HepG2 (cell line): ENCODE measurements around the gene IGF2BP3. TPM values are rescaled to one million over a fixed set of nuclear protein-coding genes. Genes with fewer than 3 reads are reported as not detected.

Experiments
- AHDC1 ChIP-seq: sonication (generic); formaldehyde crosslinking; IDR thresholded peaks from 2 replicates; pipeline ENCODE4 v1.5.1; 2020; ENCODE audit warnings: mild to moderate bottlenecking, missing genetic modification reagents, borderline replicate concordance
- EHMT2 ChIP-seq: fragments of 200-600 bp; sonication (generic); IDR thresholded peaks from 2 replicates; pipeline ENCODE4 v1.7.0; 2017; ENCODE audit warnings: antibody characterized with exemption, low read depth, low read length, borderline replicate concordance
- EZH2 ChIP-seq: conservative IDR thresholded peaks from 2 replicates; pipeline ENCODE4 v1.6.1; 2012; ENCODE audit warnings: mild to moderate bottlenecking, low read depth, low read length, moderate library complexity
- FOXJ3 ChIP-seq: sonication (generic); formaldehyde crosslinking; IDR thresholded peaks from 2 replicates; pipeline ENCODE4 v1.4.0; 2020; ENCODE audit warnings: missing genetic modification reagents, mild to moderate bottlenecking, borderline replicate concordance
- HOXA5 ChIP-seq: sonication (generic); formaldehyde crosslinking; IDR thresholded peaks from 2 replicates; pipeline ENCODE4 v1.4.0; 2020; ENCODE audit warnings: missing genetic modification reagents
- JUN ChIP-seq: sonication (generic); formaldehyde crosslinking; IDR thresholded peaks from 2 replicates; pipeline ENCODE4 v1.4.0; 2020; ENCODE audit warnings: mild to moderate bottlenecking, missing genetic modification reagents
- NRL ChIP-seq: sonication (generic); formaldehyde crosslinking; IDR thresholded peaks from 2 replicates; pipeline ENCODE4 v1.5.0; 2020; ENCODE audit warnings: missing genetic modification reagents, mild to moderate bottlenecking, moderate library complexity, borderline replicate concordance
- PCBP1 ChIP-seq: fragments of 200-400 bp; formaldehyde crosslinking; IDR thresholded peaks from 2 replicates; pipeline ENCODE4 v1.6.1; 2017; ENCODE audit warnings: mild to moderate bottlenecking, low read depth, low read length, borderline replicate concordance
- PLRG1 ChIP-seq: fragments of 450-650 bp; conservative IDR thresholded peaks from 2 replicates; pipeline ENCODE4 v1.6.1; 2016
- ZBTB38 ChIP-seq: sonication (generic); formaldehyde crosslinking; IDR thresholded peaks from 2 replicates; pipeline ENCODE4 v1.5.1; 2020; ENCODE audit warnings: mild to moderate bottlenecking, missing genetic modification reagents
- ZMAT3 ChIP-seq: sonication (generic); formaldehyde crosslinking; conservative IDR thresholded peaks from 2 replicates; pipeline ENCODE4 v1.7.0; 2021; ENCODE audit warnings: missing genetic modification reagents
- ZNF274 ChIP-seq: sonication (generic); formaldehyde crosslinking; IDR thresholded peaks from 2 replicates; pipeline ENCODE4 v1.5.1; 2020; ENCODE audit warnings: mild to moderate bottlenecking, missing genetic modification reagents
- ZNF367 ChIP-seq: sonication (generic); formaldehyde crosslinking; IDR thresholded peaks from 2 replicates; pipeline ENCODE4 v1.4.0; 2020; ENCODE audit warnings: missing genetic modification reagents, borderline replicate concordance
- ZNF607 ChIP-seq: sonication (generic); formaldehyde crosslinking; IDR thresholded peaks from 2 replicates; pipeline ENCODE4 v1.5.1; 2020; ENCODE audit warnings: missing genetic modification reagents, mild to moderate bottlenecking, borderline replicate concordance
- polyA plus RNA-seq, 8 experiments: library from polyadenylated mRNA; depleted of rRNA in 3 of 8; stranded (reverse) in 7 of 8; unstranded in 1 of 8; fragments of >200 nt; fragmentation: Illumina TruSeq in 4 of 8; extraction: Trizol in 4 of 8; gene quantifications; 2 replicates each; pipeline versions ENCODE4 v1.2.1 to v1.2.3, GENCODE V29; 2011 to 2016; ENCODE audit warnings: low read depth in 4 of 8, missing spikeins in 1 of 8, mixed read lengths in 1 of 8; ENCODE audit not compliant: insufficient read depth in 1 of 8
- total RNA-seq, 5 experiments: library from RNA; depleted of rRNA; stranded (reverse); fragments of >200 nt; fragmentation: Illumina TruSeq; extraction: Trizol; gene quantifications; 2 replicates each; pipeline ENCODE4 v1.2.3, GENCODE V29; 2016; ENCODE audit warnings: low read depth in 1 of 5
- TF ChIP-seq, protein P1 (sequence below): sonication (generic); formaldehyde crosslinking; IDR thresholded peaks from 2 replicates; pipeline ENCODE4 v1.5.0; 2020; ENCODE audit warnings: missing genetic modification reagents
- TF ChIP-seq, protein P2 (sequence below): sonication (generic); formaldehyde crosslinking; conservative IDR thresholded peaks from 2 replicates; pipeline ENCODE4 v1.4.0; 2020; ENCODE audit warnings: missing genetic modification reagents
- TF ChIP-seq, protein P3 (sequence below): sonication (generic); formaldehyde crosslinking; IDR thresholded peaks from 2 replicates; pipeline ENCODE4 v1.4.0; 2020; ENCODE audit warnings: missing genetic modification reagents, borderline replicate concordance

Gene IGF2BP3
- total and polyA plus RNA-seq, 2 of the 13 experiments (the other 11 are each of a cell fraction or from before 2014, with no cell fraction given) = 37.7 to 39.5 TPM

DNA sequence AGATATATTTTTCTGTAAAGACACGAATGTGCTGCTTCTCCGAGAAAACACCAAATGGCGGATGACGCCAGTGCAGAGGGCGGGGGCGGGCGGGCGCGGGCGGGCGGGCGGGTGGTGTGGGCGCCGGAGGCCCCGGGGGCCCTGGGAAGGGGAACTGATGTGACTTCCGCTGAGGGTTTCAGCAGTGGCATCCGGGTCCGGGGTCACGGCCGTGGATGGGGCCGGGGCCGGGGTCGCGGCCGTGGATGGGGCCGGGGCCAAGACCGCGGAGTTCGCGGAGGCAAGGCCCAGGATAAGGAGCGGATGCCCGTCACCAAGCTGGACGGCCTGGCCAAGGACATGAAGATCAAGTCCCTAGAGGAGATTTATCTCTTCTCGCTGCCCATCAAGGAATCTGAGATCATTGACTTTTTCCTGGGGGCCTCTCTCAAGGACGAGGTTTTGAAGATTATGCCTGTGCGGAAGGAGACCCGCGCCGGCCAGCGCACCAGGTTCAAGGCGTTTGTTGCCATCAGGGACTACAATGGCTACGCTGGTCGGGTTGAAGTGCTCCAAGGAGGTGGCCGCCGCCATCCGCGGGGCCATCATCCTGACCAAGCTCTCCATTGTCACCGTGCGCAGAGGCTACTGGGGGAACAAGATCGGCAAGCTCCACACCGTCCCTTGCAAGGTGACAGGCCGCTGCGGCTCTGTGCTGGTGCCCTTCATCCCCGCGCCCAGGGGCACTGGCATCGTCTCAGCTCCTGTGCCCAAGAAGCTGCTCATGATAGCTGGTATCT is 20.3 kb upstream of the IGF2BP3 start (continued):
- TF ChIP-seq, protein P1, sequence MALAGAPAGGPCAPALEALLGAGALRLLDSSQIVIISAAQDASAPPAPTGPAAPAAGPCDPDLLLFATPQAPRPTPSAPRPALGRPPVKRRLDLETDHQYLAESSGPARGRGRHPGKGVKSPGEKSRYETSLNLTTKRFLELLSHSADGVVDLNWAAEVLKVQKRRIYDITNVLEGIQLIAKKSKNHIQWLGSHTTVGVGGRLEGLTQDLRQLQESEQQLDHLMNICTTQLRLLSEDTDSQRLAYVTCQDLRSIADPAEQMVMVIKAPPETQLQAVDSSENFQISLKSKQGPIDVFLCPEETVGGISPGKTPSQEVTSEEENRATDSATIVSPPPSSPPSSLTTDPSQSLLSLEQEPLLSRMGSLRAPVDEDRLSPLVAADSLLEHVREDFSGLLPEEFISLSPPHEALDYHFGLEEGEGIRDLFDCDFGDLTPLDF (CRISPR knock-in tag) = no peak
- no peak for TF ChIP-seq ZNF607
- no peak for TF ChIP-seq ZNF274 (CRISPR knock-in tag)
- TF ChIP-seq PLRG1 = no peak
- no peak for TF ChIP-seq EZH2
- TF ChIP-seq ZNF367 (CRISPR knock-in tag) = no peak
- no peak for TF ChIP-seq PCBP1
- TF ChIP-seq, protein P2, sequence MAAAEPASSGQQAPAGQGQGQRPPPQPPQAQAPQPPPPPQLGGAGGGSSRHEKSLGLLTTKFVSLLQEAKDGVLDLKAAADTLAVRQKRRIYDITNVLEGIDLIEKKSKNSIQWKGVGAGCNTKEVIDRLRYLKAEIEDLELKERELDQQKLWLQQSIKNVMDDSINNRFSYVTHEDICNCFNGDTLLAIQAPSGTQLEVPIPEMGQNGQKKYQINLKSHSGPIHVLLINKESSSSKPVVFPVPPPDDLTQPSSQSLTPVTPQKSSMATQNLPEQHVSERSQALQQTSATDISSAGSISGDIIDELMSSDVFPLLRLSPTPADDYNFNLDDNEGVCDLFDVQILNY (CRISPR knock-in tag) = no peak
- no peak for TF ChIP-seq FOXJ3
- TF ChIP-seq HOXA5 (CRISPR knock-in tag) = no peak
- TF ChIP-seq ZMAT3 (CRISPR knock-in tag) = no peak
- no peak for TF ChIP-seq ZBTB38 (CRISPR knock-in tag)
- no peak for TF ChIP-seq AHDC1 (CRISPR knock-in tag)
- no peak for TF ChIP-seq EHMT2
- TF ChIP-seq JUN (CRISPR knock-in tag) = no peak
- TF ChIP-seq, protein P3, sequence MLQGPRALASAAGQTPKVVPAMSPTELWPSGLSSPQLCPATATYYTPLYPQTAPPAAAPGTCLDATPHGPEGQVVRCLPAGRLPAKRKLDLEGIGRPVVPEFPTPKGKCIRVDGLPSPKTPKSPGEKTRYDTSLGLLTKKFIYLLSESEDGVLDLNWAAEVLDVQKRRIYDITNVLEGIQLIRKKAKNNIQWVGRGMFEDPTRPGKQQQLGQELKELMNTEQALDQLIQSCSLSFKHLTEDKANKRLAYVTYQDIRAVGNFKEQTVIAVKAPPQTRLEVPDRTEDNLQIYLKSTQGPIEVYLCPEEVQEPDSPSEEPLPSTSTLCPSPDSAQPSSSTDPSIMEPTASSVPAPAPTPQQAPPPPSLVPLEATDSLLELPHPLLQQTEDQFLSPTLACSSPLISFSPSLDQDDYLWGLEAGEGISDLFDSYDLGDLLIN (CRISPR knock-in tag) = no peak
- TF ChIP-seq NRL = no peak
